GM19328 (cell line): Measurements from ENCODE around the gene BACH2.

Experiments used
- ATAC-seq: cut with Tn5 transposase; IDR thresholded peaks from one replicate; pipeline ENCODE4 v1.9.1; 2021; ENCODE audit warnings: mild to moderate bottlenecking, moderate library complexity; ENCODE audit not compliant: unreplicated experiment

The BACH2 gene

DNA sequence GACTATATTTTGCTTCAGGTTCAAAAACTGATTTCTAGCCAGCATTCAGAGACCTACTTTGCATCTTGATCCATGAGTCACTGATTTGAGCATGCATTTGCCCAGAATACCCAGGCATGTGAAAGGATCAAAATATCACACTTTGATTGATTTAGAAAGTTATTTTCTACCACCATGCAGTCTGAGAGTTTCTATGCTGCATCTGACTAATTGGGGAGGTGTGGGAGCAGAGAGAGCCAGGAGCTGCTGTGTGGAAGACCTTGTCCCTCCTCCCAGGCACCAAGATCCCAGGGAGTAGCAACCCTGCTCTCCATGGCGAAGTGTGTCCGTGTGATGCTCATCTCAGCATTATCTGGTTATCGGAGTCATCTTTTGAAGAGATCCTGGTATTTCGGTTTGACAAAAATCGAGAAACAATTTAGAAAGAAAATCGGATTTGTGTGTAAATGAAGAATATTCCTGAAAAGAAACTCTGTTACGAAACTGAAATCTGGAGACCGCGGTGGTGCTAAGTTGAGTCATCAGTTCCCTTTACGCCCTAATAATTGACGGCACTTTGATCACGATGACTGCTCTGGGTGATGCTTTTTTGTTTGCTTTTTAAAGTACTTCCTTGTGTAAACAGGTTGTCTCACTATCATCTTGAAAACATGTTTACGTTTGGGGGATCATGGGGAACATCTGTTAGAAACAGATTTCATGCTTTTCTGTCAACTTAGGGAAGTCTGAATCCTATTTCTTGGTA lies 193.4 kb downstream of the BACH2 start:
- peak; percentile 60 for ATAC-seq

GRCh38 chr6:90101403-90101802 lies 195.2 kb downstream of the BACH2 start:
- ATAC-seq = no peak

GRCh38 chr6:90100059-90100665 lies 196.5 kb downstream of the BACH2 start:
- ATAC-seq = no peak

DNA sequence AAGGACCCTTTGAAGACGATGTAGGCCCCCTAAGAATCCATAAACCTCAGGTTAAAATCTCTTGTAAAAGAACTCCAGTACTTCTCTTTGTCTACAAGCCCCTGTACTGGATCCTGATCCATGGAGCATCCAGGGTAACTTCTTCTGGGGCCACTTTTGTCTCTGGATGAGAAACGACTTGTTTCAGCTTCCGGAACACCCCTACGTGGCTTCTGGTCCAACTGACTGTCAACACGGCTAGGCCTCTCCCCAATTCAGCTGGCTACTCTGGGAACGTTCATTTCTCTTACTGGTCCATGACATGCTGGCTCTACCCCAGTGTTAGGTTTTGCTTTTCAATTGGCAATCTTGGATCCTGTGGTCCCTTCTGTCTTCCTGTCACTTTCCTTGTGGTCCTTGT lies 198.0 kb downstream of the BACH2 start:
- no peak for ATAC-seq

DNA sequence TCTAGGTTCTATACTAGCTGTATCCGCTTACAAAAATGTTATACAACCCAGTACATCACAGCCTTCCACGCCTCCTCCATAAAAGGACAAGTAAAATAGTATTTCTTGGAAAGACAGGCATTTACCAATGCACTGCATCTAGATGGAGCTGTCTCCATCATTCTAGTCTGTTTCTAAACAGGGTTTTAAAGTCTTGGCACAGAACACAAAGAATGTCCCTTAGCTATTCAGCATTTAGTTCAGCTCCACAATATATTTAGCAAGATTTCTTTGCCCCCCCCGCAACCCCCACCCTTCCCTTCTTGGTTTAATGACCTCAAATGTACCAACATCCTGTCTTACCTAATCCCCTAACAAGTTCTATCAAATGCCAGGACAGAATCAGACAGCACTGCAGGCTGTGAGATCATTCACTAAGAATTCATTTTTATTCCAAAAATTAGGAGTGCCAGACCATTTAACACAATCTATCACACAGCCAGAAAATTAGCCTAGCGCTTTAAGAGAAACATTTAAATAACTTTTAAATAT lies 198.6 kb downstream of the BACH2 start:
- ATAC-seq = no peak

DNA sequence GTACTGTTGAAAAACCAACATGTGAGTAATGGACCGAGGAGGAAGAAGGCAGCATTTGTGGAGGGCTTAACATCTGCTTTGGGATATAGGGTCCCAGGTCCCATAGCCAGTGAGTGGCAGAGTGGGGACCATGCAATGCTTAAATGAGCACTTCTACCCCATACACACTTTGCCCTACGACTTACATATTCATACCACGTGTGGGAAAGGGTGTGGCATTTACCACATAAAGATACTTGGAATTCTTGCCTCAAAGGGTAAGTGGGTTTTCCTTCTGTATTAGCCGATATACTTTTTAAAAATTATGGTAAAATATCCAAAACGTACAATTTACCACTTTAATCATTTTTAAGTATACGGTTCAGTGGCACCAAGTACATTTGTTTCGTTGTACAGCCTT lies 199.3 kb downstream of the BACH2 start:
- no peak for ATAC-seq

DNA sequence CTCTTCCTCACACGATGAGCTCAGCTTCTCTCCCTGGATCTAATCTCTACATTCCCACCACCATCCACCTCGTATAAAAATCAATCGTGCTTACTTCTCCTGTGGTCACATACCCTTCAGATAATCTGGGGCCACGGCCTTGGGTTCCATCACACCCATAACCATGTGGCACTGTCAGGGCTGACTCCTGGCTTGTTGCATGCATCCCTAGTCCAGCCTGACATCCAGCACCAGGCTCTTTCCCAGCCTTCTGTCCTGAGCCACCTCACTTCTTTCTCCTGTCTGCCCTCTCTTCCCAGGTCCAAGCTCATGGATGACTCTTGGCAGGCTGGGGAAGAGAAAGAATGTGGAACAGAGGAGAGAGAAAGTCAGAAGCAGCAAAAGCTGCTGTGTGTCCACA lies 199.8 kb downstream of the BACH2 start:
- no peak for ATAC-seq

GRCh38 chr6:90095788-90096187 lies 200.9 kb downstream of the BACH2 start:
- no peak for ATAC-seq

DNA sequence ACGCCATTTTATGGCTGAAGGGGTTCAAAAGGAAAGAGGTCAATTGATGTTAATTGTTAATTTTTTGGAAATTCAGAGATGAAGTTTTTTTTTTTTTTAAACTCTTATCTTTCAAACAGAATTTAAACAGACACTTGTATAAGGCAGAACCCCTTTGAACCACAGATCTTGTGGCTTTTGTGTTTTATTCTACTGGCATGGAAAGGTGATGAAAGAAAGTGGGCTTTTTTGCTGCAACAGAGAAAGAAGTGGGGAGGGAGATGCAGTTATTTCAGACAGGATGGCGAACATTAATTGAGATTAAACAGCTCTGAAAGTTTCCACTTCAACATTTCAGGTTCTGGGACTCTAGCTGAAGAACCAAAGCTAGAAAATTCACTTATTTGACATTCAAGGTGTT lies 201.5 kb downstream of the BACH2 start:
- no peak for ATAC-seq

DNA sequence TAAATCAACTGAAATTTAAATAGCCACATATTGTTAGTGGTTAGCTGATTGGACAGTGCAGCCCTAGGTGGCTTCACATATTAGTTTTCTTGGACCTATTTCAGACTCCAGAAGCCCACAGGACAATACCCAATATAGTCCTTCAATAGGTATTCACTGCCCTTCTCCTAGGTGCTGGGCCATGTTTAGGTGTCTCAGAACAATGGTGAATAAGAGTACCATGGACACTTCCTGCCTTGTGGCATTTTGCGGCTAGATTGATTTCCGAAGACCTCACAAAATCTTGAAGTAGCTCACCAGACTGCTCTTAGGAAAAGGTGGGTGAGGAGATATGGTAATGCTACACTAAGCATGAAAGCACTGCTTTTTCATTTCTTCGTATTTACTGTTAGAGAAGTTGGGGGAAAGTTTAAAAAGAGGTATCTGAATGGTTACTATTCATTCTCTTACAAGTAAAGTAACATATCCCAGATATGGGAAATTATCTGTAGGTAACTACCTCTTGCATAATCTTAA lies 203.0 kb downstream of the BACH2 start:
- no peak for ATAC-seq

DNA sequence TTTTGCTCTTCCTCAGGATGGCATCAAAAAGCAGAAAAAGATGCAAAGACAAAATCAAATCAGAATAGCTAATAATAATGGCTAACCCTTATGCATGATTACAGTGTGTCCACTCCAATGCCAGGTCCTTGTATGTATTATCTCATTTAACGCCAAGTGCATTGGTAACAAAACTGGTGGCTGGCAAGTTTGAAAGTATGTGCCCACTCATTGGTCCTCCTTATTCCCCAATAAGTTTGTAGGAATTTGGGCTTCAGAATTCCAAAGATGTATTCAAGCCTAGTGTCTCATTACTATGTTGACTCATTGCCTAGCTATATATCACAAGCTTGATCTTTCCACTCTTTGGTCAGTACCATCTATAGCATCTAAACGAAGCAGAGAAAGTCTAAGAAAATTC lies 205.8 kb downstream of the BACH2 start:
- ATAC-seq = no peak

DNA sequence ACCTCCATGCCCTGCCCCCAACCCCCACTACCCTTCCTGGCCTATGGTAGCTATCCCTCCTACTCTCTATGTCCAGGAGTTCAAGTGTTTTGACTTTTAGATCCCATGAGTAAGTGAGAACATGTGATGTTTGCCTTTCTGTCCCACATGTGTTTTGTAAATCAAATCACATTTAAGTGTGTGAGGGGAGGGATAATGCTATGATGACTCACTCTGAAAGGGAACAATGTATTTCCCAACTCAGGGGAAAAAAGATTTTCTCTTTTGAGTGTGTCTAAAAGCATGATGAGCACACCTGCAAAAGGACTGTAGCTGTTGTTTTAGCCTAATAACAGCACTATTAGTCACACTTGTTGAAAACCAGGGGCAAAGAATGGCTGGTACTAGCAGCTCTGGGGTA lies 208.6 kb downstream of the BACH2 start:
- ATAC-seq = no peak

DNA sequence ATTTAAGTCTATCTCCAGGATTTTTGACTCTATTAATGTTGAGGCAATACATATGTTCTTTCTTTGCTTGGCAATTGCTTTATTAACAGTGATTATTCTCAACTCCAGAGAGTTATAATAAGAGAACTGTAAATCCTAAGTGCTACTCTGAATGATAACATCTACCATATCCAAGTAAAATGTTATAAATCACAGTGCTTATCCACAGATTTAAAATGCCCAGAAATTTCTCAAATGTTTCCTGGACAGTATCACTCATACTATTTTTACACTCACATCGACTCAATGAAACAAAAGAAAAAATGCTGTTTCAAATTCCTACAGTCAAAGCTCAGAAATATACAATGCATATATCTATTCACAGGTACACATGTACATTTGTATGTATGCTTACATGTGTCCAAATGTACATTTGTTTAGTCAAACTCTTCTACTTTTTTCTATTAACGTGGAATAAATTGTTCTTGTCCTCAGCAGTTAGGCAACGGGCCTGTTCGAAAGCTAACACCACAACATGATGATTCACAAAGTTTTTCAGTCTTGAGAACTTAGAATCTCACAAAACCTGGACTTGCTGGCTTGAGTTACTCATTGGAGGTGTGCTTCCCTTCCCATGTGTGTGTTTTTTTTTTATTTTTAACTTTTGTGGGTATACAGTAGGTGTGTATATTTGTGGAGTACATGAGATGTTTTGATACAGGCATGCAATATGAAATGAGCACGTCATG lies 209.4 kb downstream of the BACH2 start:
- no peak for ATAC-seq

DNA sequence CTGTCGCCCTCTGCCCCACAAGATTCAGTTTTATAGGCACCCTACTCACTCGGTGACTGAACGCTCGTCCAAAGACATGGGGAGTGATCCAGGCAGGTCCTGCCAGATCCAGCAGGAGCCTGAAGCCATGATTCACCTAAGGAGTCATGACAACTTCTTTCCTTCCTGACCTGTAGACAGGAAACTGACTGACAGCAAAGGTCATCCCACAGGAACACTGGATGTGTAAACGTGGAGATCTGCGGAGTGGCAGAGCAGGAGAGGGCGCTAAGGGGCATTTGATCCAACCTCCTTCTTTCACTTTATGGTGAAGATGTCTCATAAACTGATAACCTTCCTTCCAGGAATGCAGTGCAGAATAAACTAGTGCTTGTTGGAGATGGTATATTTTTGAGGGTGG lies 210.1 kb downstream of the BACH2 start:
- no peak for ATAC-seq

- peak; percentile 57 for ATAC-seq
These were observed 212.8 kb downstream of the BACH2 start for GRCh38 chr6:90083891-90084290.

- ATAC-seq = no peak
These were observed 213.8 kb downstream of the BACH2 start for GRCh38 chr6:90082847-90083246.

DNA sequence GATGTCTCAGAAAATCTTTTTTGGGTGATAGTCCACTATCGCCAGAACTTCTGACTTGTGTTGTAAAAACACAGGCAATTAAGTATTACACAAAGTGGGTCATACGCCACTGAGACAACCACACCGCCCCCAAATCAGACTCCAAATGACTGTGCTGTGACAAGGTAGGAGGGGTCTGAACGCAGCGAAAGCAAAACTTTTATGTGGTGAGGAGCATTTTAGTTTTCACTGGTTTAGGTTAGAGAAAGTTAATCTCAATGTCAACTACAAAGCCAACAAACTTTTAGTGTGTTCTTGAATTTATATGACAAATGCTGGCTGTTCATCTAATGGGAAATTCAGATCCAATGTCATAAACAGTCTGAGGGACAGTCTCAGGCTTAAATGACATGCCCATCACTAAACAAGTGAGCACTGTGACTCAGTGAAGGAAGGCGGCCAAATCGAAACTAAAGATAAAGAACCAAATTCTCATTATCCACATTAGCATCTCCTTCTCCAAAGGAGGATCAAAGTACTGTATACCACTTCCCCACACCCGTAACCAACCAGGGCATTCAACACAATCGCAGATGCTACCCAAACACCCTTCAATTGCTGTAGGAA lies 215.7 kb downstream of the BACH2 start:
- peak; percentile 69 for ATAC-seq

DNA sequence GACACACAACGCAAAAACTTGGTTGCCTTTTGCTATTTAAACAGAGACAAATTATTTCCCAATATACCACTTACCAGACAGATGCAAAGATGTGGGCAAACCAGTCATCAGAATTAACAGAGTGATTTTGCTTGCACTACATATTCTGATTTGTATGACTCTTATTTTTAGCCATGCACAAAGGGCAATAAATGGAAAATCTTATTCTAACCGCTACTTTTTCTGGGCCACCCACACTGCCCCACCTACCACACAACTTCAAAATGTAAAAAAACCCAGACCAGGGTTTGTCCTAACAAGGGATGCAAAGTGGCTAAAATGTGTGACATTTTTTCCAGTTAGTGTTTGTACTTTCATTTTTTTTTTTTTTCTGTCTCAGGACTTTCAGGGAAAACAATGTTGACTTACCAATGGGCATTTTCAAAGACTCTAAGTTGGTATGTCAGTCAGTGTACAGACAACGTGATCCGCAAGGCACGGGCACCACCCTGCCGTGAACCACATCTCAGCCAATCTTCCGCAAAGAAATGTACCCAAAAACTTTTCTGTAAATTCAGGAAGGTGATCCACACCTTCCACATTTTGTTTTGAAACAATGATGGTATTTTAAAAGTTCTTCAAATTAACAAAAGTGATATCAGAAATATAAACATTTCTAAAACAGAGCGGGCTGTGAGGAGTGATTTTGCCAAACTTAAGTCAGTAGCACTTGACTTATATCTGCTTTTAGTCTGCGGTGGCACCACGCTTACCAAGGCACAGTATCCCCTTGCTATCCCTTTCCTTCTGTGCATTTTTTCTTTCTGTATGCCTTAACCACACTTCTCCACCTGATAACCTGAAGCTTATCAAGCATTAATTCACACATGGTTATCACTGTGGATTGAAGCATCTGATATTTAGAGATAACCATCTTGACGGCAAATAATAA lies 216.8 kb downstream of the BACH2 start:
- ATAC-seq = no peak

- ATAC-seq = no peak
These were observed 217.9 kb downstream of the BACH2 start for GRCh38 chr6:90078513-90079289.
